WTC11 (cell line): ENCODE data around the gene MT1F.

Source experiments
- CBFB ChIP-seq: sonication (generic); formaldehyde crosslinking; IDR thresholded peaks from 2 replicates; pipeline ENCODE4 v1.8.1; 2022; ENCODE audit warnings: mild to moderate bottlenecking, low read depth, missing genetic modification reagents
- HMGXB4 ChIP-seq: sonication (generic); formaldehyde crosslinking; IDR thresholded peaks from 2 replicates; pipeline ENCODE4 v1.8.1; 2023; ENCODE audit warnings: mild to moderate bottlenecking, moderate library complexity, missing genetic modification reagents
- KAT7 ChIP-seq: sonication (generic); formaldehyde crosslinking; IDR thresholded peaks from 2 replicates; pipeline ENCODE4 v1.8.1; 2023; ENCODE audit warnings: missing genetic modification reagents, mild to moderate bottlenecking, borderline replicate concordance
- NR3C1 ChIP-seq: sonication (generic); formaldehyde crosslinking; conservative IDR thresholded peaks from 2 replicates; pipeline ENCODE4 v1.8.1; 2023; ENCODE audit warnings: low read depth, mild to moderate bottlenecking, missing genetic modification reagents
- SMAD4 ChIP-seq: sonication (generic); formaldehyde crosslinking; IDR thresholded peaks from 2 replicates; pipeline ENCODE4 v1.8.0; 2022; ENCODE audit warnings: mild to moderate bottlenecking, missing genetic modification reagents
- ZNF121 ChIP-seq: sonication (generic); formaldehyde crosslinking; IDR thresholded peaks from 2 replicates; pipeline ENCODE4 v1.8.0; 2023; ENCODE audit warnings: missing genetic modification reagents
- ZNF232 ChIP-seq: sonication (generic); formaldehyde crosslinking; IDR thresholded peaks from 2 replicates; pipeline ENCODE4 v1.8.0; 2022; ENCODE audit warnings: mild to moderate bottlenecking, missing genetic modification reagents
- TF ChIP-seq, protein P1 (sequence below): fragments of 200-600 bp; IDR thresholded peaks from 2 replicates; pipeline ENCODE4 v1.8.0; 2022; ENCODE audit warnings: antibody characterized with exemption
- TF ChIP-seq, protein P2 (sequence below): sonication (generic); formaldehyde crosslinking; conservative IDR thresholded peaks from 2 replicates; pipeline ENCODE4 v1.8.1; 2022; ENCODE audit warnings: mild to moderate bottlenecking, missing genetic modification reagents
- TF ChIP-seq, protein P3 (sequence below): sonication (generic); formaldehyde crosslinking; conservative IDR thresholded peaks from 2 replicates; pipeline ENCODE4 v1.8.1; 2023; ENCODE audit warnings: mild to moderate bottlenecking, low read depth, missing genetic modification reagents, moderate library complexity

DNA sequence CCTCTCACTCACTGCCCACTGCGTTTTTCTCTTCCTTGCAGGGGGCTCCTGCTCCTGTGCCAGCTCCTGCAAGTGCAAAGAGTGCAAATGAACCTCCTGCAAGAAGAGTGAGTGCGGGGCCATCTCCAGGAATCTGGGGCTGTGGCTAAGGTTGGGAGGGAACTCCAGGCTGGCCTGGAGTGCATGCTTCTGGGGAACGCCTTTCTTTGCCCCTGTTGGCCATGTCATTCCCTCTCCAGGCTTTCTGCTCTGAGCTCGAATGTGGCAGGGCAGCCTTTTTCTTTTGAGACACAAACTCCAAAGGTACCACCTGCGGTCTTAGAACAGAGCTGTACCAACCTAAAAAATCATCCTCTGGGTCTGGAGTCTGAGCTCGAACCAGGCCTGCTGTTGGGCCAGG lies 39.6 kb upstream of the MT1F start:
- TF ChIP-seq, protein P1, sequence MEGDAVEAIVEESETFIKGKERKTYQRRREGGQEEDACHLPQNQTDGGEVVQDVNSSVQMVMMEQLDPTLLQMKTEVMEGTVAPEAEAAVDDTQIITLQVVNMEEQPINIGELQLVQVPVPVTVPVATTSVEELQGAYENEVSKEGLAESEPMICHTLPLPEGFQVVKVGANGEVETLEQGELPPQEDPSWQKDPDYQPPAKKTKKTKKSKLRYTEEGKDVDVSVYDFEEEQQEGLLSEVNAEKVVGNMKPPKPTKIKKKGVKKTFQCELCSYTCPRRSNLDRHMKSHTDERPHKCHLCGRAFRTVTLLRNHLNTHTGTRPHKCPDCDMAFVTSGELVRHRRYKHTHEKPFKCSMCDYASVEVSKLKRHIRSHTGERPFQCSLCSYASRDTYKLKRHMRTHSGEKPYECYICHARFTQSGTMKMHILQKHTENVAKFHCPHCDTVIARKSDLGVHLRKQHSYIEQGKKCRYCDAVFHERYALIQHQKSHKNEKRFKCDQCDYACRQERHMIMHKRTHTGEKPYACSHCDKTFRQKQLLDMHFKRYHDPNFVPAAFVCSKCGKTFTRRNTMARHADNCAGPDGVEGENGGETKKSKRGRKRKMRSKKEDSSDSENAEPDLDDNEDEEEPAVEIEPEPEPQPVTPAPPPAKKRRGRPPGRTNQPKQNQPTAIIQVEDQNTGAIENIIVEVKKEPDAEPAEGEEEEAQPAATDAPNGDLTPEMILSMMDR, result no peak
- no peak for TF ChIP-seq KAT7 (CRISPR knock-in tag)
- TF ChIP-seq, protein P2, sequence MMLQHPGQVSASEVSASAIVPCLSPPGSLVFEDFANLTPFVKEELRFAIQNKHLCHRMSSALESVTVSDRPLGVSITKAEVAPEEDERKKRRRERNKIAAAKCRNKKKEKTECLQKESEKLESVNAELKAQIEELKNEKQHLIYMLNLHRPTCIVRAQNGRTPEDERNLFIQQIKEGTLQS (CRISPR knock-in tag), result no peak
- TF ChIP-seq NR3C1, result no peak
- TF ChIP-seq HMGXB4, result no peak
- TF ChIP-seq, protein P3, sequence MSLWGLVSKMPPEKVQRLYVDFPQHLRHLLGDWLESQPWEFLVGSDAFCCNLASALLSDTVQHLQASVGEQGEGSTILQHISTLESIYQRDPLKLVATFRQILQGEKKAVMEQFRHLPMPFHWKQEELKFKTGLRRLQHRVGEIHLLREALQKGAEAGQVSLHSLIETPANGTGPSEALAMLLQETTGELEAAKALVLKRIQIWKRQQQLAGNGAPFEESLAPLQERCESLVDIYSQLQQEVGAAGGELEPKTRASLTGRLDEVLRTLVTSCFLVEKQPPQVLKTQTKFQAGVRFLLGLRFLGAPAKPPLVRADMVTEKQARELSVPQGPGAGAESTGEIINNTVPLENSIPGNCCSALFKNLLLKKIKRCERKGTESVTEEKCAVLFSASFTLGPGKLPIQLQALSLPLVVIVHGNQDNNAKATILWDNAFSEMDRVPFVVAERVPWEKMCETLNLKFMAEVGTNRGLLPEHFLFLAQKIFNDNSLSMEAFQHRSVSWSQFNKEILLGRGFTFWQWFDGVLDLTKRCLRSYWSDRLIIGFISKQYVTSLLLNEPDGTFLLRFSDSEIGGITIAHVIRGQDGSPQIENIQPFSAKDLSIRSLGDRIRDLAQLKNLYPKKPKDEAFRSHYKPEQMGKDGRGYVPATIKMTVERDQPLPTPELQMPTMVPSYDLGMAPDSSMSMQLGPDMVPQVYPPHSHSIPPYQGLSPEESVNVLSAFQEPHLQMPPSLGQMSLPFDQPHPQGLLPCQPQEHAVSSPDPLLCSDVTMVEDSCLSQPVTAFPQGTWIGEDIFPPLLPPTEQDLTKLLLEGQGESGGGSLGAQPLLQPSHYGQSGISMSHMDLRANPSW (CRISPR knock-in tag), result no peak
- no peak for TF ChIP-seq CBFB
- no peak for TF ChIP-seq ZNF121 (CRISPR knock-in tag)
- no peak for TF ChIP-seq SMAD4 (CRISPR knock-in tag)
- no peak for TF ChIP-seq ZNF232
